Measurements from ENCODE around the gene CAT. TPM values are rescaled to one million over a fixed set of nuclear protein-coding genes. Genes with fewer than 3 reads are reported as not detected.

CAT gene
- total and polyA plus RNA-seq, 12 donors: 42.0 to 134 (median 79.6) TPM

DNA sequence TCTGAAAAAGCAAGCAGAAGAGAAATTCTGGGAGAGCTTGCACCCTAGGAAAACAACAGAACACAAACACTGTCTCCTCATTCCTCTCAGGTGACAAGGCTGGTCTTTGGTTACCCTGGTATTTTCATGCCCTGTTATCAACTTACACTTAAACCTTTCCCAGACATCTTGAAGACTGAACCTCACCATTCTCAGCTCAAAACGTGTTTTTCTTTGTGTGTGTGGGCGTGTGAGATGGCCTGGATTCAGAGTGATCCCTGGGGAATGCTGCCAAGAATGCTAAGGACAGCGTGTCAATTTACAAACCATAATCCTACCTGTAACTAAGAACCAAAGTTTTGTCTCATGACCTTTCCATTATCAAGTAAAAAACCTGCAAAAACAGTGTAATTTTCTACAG is 41.6 kb downstream of the CAT start:
- intact Hi-C loops (cut with DNase I): loop anchor here in 1 of 10 donors (10.0 kb wide), 1 partner anchor 116 kb away; no protein-coding TSS in a partner anchor
- Histone ChIP-seq H3K4me3 (no peak overlapping the region), H3K4me1 (no peaks in the 10 kb centered on the region), H3K9me3 (no peaks in the 10 kb centered on the region), H3K27me3 (no peaks in the 10 kb centered on the region), H3K27ac (no peak overlapping the region), H3K36me3 (no peaks in the 10 kb centered on the region)
- TF ChIP-seq, protein P1, sequence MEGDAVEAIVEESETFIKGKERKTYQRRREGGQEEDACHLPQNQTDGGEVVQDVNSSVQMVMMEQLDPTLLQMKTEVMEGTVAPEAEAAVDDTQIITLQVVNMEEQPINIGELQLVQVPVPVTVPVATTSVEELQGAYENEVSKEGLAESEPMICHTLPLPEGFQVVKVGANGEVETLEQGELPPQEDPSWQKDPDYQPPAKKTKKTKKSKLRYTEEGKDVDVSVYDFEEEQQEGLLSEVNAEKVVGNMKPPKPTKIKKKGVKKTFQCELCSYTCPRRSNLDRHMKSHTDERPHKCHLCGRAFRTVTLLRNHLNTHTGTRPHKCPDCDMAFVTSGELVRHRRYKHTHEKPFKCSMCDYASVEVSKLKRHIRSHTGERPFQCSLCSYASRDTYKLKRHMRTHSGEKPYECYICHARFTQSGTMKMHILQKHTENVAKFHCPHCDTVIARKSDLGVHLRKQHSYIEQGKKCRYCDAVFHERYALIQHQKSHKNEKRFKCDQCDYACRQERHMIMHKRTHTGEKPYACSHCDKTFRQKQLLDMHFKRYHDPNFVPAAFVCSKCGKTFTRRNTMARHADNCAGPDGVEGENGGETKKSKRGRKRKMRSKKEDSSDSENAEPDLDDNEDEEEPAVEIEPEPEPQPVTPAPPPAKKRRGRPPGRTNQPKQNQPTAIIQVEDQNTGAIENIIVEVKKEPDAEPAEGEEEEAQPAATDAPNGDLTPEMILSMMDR (IDR thresholded peaks at IDR 0.05): no peak
- 35 to 45% methylated on average over 3 of the region's 3 CpGs for WGBS, 2 donors
- ATAC-seq: no peak
- DNase-seq: no peak

DNA sequence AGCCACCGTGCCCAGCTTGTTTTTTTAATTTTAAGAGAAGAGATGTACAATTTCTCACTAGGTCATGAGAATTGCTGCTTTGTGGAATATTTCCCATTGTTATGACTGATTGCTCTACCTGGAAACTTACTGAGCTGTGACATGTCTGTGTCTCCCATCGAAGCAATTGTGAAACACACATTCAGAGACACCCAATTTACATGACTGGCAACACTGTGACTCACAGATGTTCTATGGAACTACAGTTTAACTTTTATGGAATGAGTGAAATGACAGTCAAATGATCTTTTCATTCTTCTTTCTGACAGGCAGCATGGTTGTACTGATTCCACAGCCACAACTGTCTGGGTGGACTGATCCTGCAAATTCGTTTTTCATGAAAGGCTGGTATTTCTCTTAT is 42.6 kb downstream of the CAT start:
- TF ChIP-seq, protein P1 (IDR thresholded peaks at IDR 0.05): no peak
- DNase-seq: no peak
- no peak for ATAC-seq
- no peaks in the 10 kb centered on the region for H3K4me1 ChIP-seq
- no peaks in the 10 kb centered on the region for H3K27me3 ChIP-seq
- H3K9me3 ChIP-seq: no peaks in the 10 kb centered on the region
- intact Hi-C loops (cut with DNase I): loop anchor here in 1 of 10 donors (10.0 kb wide), 1 partner anchor 117 kb away; no protein-coding TSS in a partner anchor
- WGBS, 2 donors: 58 to 69% methylated on average over 3 of the region's 3 CpGs
- no peak overlapping the region for H3K4me3 ChIP-seq
- no peak overlapping the region for H3K27ac ChIP-seq
- no peaks in the 10 kb centered on the region for H3K36me3 ChIP-seq

DNA sequence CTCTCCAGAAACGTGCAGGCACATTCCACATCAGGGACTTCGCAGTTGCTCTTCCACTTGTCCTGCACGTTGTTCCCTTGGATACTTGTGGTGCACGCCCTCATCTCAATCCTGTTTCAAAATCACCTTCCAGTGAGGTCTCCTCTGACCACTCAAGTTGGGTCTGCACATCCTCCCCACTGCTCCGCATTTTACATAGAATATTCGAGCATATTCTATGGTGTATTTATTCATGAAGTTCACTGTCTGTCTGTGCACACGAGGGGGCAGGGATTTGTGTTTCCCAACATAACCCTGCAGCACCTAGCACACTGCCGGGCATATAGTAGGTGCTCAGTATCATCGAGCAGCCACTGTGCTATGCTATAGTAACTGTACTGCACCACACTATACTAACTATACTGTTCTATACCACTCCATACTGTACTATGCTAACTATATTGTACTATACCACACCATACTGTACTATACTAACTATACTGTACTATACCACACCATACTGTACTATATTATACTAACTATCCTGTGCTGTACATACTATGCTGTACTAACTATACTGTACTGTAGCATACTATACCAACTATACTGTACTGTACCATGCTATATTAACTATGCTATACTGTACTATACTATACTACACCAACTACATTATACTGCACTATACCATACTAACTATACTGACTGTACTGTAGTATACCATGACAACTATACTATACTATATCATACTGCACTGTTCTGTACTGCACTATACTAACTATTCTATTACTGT is 44.6 kb downstream of the CAT start:
- Histone ChIP-seq H3K36me3 (no peaks in the 10 kb centered on the region), H3K4me1 (no peaks in the 10 kb centered on the region), H3K27me3 (no peaks in the 10 kb centered on the region), H3K9me3 (no peaks in the 10 kb centered on the region), H3K27ac (no peak overlapping the region), H3K4me3 (no peak overlapping the region)
- ATAC-seq: no peak
- intact Hi-C loops (cut with DNase I): loop anchor here in 1 of 10 donors (10.0 kb wide), 1 partner anchor 118 kb away; no protein-coding TSS in a partner anchor
- WGBS, 2 donors: 78 to 79% methylated on average over 9 of the region's 9 CpGs
- TF ChIP-seq, protein P1 (IDR thresholded peaks at IDR 0.05): no peak
- no peak for DNase-seq

- Histone ChIP-seq H3K36me3 (no peaks in the 10 kb centered on the region), H3K4me3 (no peak overlapping the region), H3K27me3 (no peaks in the 10 kb centered on the region), H3K9me3 (no peaks in the 10 kb centered on the region), H3K27ac (no peak overlapping the region), H3K4me1 (no peaks in the 10 kb centered on the region)
- TF ChIP-seq, protein P1 (IDR thresholded peaks at IDR 0.05): no peak
- no peak for ATAC-seq
- DNase-seq: no peak
- 74 to 81% methylated on average over 7 of the region's 7 CpGs for WGBS, 2 donors
- intact Hi-C loops (cut with DNase I): loop anchor here in 1 of 10 donors (10.0 kb wide), 1 partner anchor 123 kb away; no protein-coding TSS in a partner anchor
Measured at GRCh38 chr11:34487430-34487829, 48.7 kb downstream of the CAT start.

All from heart right ventricle (tissue), 16 donors.